NK-92 (cell line): ENCODE measurements around the gene CHCHD6.

Experiments used
- DNase-seq: peaks from one replicate; lab custom pipeline; 2025; ENCODE audit not compliant: unreplicated experiment; lab: John Stamatoyannopoulos, UW

Gene CHCHD6

DNA sequence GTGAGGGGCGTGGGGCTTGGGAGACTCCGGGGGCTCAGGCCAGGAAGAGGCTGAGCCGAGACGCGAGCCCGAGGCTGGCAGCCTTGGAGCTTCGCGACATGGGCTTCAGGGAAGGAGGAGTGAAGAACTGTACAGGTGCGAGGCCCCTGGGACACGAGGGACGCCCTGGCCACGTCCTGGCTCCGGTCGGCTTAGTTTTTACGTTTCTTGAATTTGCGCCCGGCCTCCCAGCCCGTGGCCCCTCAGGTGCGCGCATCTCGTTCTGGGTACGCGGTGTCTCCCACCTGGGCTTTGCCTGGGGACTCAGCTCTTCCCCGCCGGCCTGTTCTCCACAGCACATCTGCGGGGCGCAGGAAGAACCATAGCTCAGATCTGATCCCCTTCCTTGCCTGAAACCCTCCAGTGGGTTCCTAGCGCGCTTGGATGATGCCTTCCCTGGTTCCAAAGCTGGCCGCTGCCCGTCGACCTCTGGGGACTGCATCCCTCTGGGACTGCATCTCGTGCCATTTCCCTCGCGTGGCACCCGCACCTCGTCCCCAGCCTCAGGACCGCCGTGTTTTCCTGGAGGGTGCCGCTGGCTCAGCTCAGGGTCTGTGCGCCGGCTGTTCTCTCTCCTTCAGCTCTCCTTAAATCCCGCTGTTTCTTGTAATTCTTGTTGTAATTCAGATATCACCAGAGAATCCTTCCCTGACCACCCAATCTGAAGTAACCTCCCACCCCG, 614 bp downstream of the CHCHD6 start:
- no peak for DNase-seq

- no peak for DNase-seq
Measured at GRCh38 chr3:126706631-126707030, 2.6 kb downstream of the CHCHD6 start.

GRCh38 chr3:126711121-126711760, 7.2 kb downstream of the CHCHD6 start:
- no peak for DNase-seq

DNA sequence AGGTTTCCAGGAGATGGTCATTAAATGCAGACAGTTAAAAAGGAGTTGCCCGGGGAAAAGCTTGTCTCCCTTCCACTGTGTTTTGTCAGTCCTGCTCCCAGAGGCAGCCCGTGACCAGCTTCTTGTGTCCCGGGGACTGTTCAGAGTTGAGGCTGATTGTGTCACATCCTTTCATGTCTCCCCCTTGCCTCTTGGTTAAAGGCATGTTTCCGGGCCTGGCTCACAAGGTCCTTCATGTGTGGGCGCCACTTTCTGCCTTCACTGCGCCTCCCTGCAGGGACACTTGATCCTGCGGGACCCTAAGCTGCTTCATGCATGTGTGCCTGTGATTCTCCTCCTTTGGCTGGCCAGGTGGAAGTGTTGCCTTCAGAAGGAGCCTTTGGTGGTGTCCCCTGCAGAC, 9.2 kb downstream of the CHCHD6 start:
- DNase-seq, result no peak

DNA sequence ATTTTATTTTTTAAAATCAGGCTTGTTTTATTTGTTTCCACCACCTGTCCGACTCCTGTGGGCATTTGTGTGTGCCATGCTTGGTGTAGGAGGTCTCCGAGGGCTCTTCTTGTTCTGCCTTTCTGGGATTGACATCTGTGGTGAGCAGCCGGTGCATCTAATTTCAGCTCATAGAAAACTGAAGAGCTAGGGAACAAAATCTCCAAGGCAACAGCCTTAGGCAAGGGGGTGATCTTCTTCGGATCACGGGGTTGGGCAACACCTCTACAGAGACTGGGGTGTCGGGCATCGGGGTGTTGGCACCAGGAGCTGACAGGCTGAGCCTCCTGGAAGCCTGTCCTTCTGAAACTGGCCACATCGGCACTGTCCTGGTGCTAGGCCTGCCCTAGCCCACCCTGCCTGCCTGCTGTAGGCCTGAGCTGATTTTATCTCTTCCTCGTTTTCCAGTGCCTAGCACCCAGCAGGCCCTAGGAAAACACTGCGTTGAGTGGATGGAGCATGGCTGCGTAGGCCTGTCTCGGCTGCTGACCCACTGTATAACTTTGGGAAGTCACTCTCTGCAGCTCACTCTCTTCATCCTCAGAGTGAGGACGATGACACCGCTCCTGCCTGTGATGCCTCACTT, 10.3 kb downstream of the CHCHD6 start:
- DNase-seq, result no peak

DNA sequence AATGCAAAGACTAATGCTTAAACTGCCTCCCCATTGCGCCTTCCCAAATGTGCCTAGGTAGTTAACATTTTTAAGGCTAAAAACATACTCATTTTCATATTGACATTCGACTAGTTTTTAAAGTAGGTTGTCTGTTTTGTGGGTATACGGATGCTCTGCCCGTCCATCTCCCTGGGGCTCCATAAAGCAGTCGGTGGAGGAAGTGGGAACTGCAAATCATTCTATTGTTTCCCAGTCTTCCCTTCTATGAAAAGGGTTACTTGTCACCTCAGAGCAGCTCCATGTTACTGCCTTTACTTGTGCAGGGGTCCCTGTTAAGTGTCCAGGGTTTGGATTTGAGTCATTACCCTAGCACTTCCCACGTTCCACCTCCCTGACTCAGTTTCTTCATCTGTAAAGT, 10.9 kb downstream of the CHCHD6 start:
- DNase-seq, result no peak

DNA sequence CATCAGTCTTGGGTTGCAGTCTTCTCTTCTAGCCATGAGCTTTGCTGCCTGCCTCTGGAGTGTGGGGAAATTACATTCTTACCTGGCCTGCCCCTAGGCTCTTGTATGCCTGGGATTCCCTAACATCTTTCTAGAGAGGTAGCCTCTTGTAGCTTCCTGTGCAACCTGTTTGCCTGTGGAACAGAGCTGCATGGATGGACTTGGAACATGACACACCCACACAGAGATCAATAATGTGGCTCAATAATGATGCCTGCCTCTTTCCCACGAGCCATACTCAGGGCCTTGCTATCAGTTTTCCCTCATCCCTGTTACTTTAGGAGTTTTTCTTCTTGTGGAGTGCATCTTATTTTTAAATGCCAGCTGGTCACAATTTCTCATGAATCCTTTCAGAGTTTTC, 11.4 kb downstream of the CHCHD6 start:
- no peak for DNase-seq

GRCh38 chr3:126716057-126716456, 12.0 kb downstream of the CHCHD6 start:
- no peak for DNase-seq

- no peak for DNase-seq
Measured at GRCh38 chr3:126718561-126719445, 14.8 kb downstream of the CHCHD6 start.

- no peak for DNase-seq
Measured at GRCh38 chr3:126720596-126720995, 16.6 kb downstream of the CHCHD6 start.

- no peak for DNase-seq
Measured at GRCh38 chr3:126721246-126721645, 17.2 kb downstream of the CHCHD6 start.

- no peak for DNase-seq
Measured at GRCh38 chr3:126723237-126723636, 19.2 kb downstream of the CHCHD6 start.

DNA sequence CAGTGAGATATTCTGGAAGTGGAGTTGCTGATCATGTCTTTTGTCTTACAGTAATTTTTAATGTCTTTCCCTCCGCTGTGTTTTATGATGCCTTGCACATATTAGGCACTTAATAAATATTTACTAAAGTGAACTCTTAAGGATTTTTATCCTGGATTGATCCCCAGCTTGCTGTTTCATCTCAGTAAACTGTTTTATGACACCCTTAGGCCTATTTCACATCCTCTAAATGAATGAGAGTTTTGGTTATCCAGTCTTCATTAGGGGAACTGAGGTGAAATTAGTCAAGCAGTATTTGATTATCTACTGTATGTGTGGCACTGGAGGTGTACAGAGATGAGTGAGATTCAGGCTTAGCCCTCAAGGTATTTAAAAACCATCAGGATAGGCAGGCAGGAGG, 19.8 kb downstream of the CHCHD6 start:
- DNase-seq, result no peak

GRCh38 chr3:126728680-126729079, 24.6 kb downstream of the CHCHD6 start:
- DNase-seq, result no peak

GRCh38 chr3:126730376-126730775, 26.3 kb downstream of the CHCHD6 start:
- DNase-seq, result no peak

GRCh38 chr3:126731044-126731443, 27.0 kb downstream of the CHCHD6 start:
- no peak for DNase-seq

DNA sequence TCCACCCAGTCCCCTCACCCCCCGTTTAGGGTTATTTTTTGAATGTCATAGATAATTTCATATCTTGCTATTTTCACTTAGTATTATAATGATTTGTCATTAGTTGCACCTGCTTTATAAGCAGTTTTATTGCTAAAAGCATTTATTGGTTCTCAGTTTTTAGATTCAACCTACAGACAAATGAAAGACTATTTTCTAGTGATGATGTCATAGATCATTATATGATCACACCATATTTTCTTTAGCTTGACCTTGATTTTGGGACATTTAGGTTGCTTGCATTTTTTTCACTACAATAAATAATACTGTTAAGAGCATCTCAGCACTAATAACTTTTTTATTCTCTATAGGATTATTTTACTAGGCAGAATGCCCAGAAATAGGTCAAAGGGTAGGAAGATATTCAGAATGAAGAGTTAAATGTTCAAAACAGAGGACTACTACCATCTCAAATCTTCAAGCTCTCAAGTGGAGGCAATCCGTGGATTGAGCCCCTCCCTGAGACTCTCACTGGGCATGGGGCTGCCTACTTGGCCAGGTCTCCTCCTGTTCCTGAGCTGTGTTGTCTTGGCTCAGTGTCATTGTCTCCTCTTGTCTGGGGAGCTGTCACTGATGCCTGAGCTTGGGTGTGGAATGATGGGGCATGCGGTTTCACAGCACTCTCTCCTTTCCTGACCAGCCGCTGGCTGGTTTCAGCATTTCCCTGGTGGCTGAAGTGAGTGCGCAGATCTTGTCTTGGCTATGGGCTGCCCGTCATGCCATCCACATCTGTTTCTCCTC, 28.4 kb downstream of the CHCHD6 start:
- DNase-seq, result no peak

- DNase-seq, result no peak
Measured at GRCh38 chr3:126733061-126733430, 29.0 kb downstream of the CHCHD6 start.

DNA sequence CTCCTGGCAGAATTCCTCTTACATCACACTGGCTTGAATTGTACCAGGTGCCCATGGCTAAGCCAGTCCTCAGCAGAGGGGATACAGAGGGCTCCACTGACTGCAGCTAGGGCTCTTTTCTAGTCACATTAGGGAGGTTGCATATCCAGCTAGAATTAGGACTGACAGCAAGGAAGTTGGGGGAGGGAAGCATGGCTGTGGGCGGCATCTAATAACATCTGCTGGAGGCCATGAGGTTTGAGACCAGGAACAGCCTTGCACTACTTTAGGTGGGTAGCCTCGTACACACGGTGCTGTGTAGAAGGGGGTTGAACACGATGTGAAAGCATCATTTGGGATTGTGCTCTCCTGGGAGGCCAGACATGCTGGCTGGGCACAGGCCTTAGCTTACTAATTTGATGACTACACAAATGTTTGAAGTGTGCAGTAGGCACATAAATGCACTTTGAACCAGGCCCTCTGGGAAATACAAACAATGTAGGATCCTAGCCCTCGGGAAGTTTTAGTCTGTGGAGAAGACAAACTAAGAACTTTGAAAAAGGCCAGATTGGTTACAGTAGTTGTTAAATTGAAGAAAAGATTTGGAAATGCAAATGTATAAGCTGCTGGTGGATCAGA, 30.2 kb downstream of the CHCHD6 start:
- DNase-seq, result no peak

GRCh38 chr3:126737527-126737926, 33.5 kb downstream of the CHCHD6 start:
- no peak for DNase-seq
